IMR-90 (cell line): ENCODE results near the gene TENM4. TPM values are rescaled to one million over a fixed set of nuclear protein-coding genes. Genes with fewer than 3 reads are reported as not detected.

Experiments used
- ATAC-seq: fragments of 200-7000 bp; cut with Tn5 transposase; 2 replicates; pipeline ENCODE4 v1.9.1; 2020; ENCODE audit warnings: low read depth, mild to moderate bottlenecking, moderate library complexity
- BruUV-seq: library from RNA; stranded (reverse); fragments of 400-500 nt; replicated peaks from 2 replicates; lab custom pipeline; 2021; lab: Mats Ljungman, UMichigan
- CTCF ChIA-PET: fragments of 300-600 bp; formaldehyde crosslinking; extraction: SDS; loops from one replicate; lab custom pipeline; 2021; ENCODE audit warnings: antibody characterized with exemption; lab: Yijun Ruan, JAX
- POLR2A ChIA-PET: fragments of 300-600 bp; sonication (Branson Sonifier 250); formaldehyde crosslinking; loops from one replicate; lab custom pipeline; 2022; ENCODE audit warnings: antibody characterized with exemption; ENCODE audit not compliant: unreplicated experiment; lab: Charles Lee
- DNase-seq: peaks from one replicate; pipeline ENCODE4 v3.0.0; 2013
- H2AFZ ChIP-seq: replicated peaks from 2 replicates; pipeline ENCODE3; 2013; ENCODE audit warnings: low read length, mild to moderate bottlenecking; ENCODE audit not compliant: poor library complexity
- H2AK5ac ChIP-seq: 2 replicates; pipeline ENCODE4 v1.6.1; 2013; ENCODE audit warnings: low read depth, low read length, inconsistent platforms
- H2AK9ac ChIP-seq: replicated peaks from 2 replicates; pipeline ENCODE3; 2013; ENCODE audit warnings: mild to moderate bottlenecking, low read depth, low read length, moderate library complexity; ENCODE audit not compliant: poor library complexity
- H2BK120ac ChIP-seq: 2 replicates; pipeline ENCODE4 v1.6.1; 2013; ENCODE audit warnings: low read depth, low read length, inconsistent platforms
- H2BK15ac ChIP-seq: 3 replicates; pipeline ENCODE4 v1.6.1; 2013; ENCODE audit warnings: low read depth, low read length, inconsistent platforms
- H2BK20ac ChIP-seq: 2 replicates; pipeline ENCODE4 v1.6.1; 2013; ENCODE audit warnings: low read depth, mild to moderate bottlenecking, inconsistent platforms, low read length, moderate library complexity
- H2BK5ac ChIP-seq: 2 replicates; pipeline ENCODE4 v1.6.1; 2013; ENCODE audit warnings: mild to moderate bottlenecking, low read depth, low read length, inconsistent platforms; ENCODE audit not compliant: poor library complexity, severe bottlenecking
- H3K14ac ChIP-seq: replicated peaks from 2 replicates; pipeline ENCODE4 v1.6.1; 2013; ENCODE audit warnings: low read depth, low read length, inconsistent platforms
- H3K18ac ChIP-seq: 2 replicates; pipeline ENCODE4 v1.6.1; 2013; ENCODE audit warnings: low read depth, low read length, control low read depth
- H3K23ac ChIP-seq: 2 replicates; pipeline ENCODE4 v1.6.1; 2013; ENCODE audit warnings: low read depth, low read length, inconsistent platforms
- H3K27ac ChIP-seq: 2 replicates; pipeline ENCODE4 v1.5.1; 2013; ENCODE audit warnings: mild to moderate bottlenecking, control low read depth, low read length; ENCODE audit not compliant: insufficient read depth
- H3K27me3 ChIP-seq: 2 replicates; pipeline ENCODE4 v1.6.1; 2013; ENCODE audit warnings: low read length; ENCODE audit not compliant: control insufficient read depth, insufficient read depth
- H3K36me3 ChIP-seq: 2 replicates; pipeline ENCODE4 v1.6.1; 2013; ENCODE audit warnings: low read length, mixed read lengths; ENCODE audit not compliant: control insufficient read depth, insufficient read depth
- H3K4ac ChIP-seq: 2 replicates; pipeline ENCODE4 v1.6.1; 2013; ENCODE audit warnings: low read depth, low read length, inconsistent platforms
- H3K4me1 ChIP-seq: 2 replicates; pipeline ENCODE4 v1.6.1; 2013; ENCODE audit warnings: low read length, mixed read lengths; ENCODE audit not compliant: control insufficient read depth, insufficient read depth
- H3K4me2 ChIP-seq: 2 replicates; pipeline ENCODE4 v1.6.1; 2013; ENCODE audit warnings: low read depth, mild to moderate bottlenecking, control low read depth, low read length, moderate library complexity
- H3K4me3 ChIP-seq: 2 replicates; pipeline ENCODE4 v1.5.1; 2013; ENCODE audit warnings: low read depth, mild to moderate bottlenecking, control low read depth, low read length, moderate library complexity; ENCODE audit not compliant: insufficient read depth
- H3K56ac ChIP-seq: 2 replicates; pipeline ENCODE4 v1.6.1; 2013; ENCODE audit warnings: low read length, inconsistent platforms; ENCODE audit not compliant: insufficient read depth; ENCODE audit errors: extremely low read depth
- H3K79me1 ChIP-seq, 2 experiments: 2 replicates each; pipeline ENCODE4 v1.6.1; 2013; ENCODE audit warnings: low read length in 2 of 2, inconsistent platforms in 1 of 2, low read depth in 1 of 2
- H3K9ac ChIP-seq: 2 replicates; pipeline ENCODE4 v1.6.1; 2013; ENCODE audit warnings: low read depth, low read length, control low read depth
- H3K9me1 ChIP-seq: 2 replicates; pipeline ENCODE4 v1.6.1; 2013; ENCODE audit warnings: low read length, inconsistent platforms; ENCODE audit not compliant: insufficient read depth
- H3K9me3 ChIP-seq: 2 replicates; pipeline ENCODE4 v1.6.1; 2013; ENCODE audit warnings: low read length; ENCODE audit not compliant: control insufficient read depth, insufficient read depth
- H4K20me1 ChIP-seq: 2 replicates; pipeline ENCODE4 v1.6.1; 2013; ENCODE audit warnings: low read length, inconsistent platforms; ENCODE audit not compliant: insufficient read depth
- H4K5ac ChIP-seq: 2 replicates; pipeline ENCODE4 v1.6.1; 2013; ENCODE audit warnings: mild to moderate bottlenecking, low read depth, low read length, control low read depth
- H4K8ac ChIP-seq, 2 experiments: 2 replicates each; pipeline ENCODE4 v1.6.1; 2013; ENCODE audit warnings: low read depth in 2 of 2, low read length in 2 of 2, control low read depth in 1 of 2, inconsistent platforms in 1 of 2
- H4K91ac ChIP-seq: 2 replicates; pipeline ENCODE4 v1.6.1; 2013; ENCODE audit warnings: low read depth, low read length, inconsistent platforms; ENCODE audit not compliant: insufficient read depth
- CEBPB ChIP-seq: IDR thresholded peaks from 2 replicates; pipeline ENCODE4 v1.6.1; 2012; ENCODE audit warnings: low read depth, low read length, improper control_type of control experiment
- ELK1 ChIP-seq: fragments of 150-350 bp; IDR thresholded peaks from 2 replicates; pipeline ENCODE4 v1.6.1; 2016; ENCODE audit warnings: low read depth, mild to moderate bottlenecking, low read length, moderate library complexity, borderline replicate concordance
- FOS ChIP-seq: fragments of 150-350 bp; IDR thresholded peaks from 2 replicates; pipeline ENCODE4 v1.6.1; 2016; ENCODE audit warnings: low read depth, low read length
- MAFK ChIP-seq: IDR thresholded peaks from 2 replicates; pipeline ENCODE4 v1.6.1; 2012; ENCODE audit warnings: low read depth, low read length, improper control_type of control experiment
- MAZ ChIP-seq: IDR thresholded peaks from 2 replicates; pipeline ENCODE4 v1.6.1; 2012; ENCODE audit warnings: low read depth, mild to moderate bottlenecking, low read length, improper control_type of control experiment, moderate library complexity, borderline replicate concordance
- MXI1 ChIP-seq: IDR thresholded peaks from 2 replicates; pipeline ENCODE4 v1.6.1; 2012; ENCODE audit warnings: low read depth, mild to moderate bottlenecking, low read length, moderate library complexity, borderline replicate concordance
- NFE2L2 ChIP-seq: fragments of 150-350 bp; IDR thresholded peaks from 2 replicates; pipeline ENCODE4 v1.6.1; 2016; ENCODE audit warnings: low read depth, mild to moderate bottlenecking, low read length
- POLR2A ChIP-seq: IDR thresholded peaks from 2 replicates; pipeline ENCODE4 v1.6.1; 2012; ENCODE audit warnings: mild to moderate bottlenecking, low read depth, low read length
- RAD21 ChIP-seq: IDR thresholded peaks from 2 replicates; pipeline ENCODE4 v1.6.1; 2012; ENCODE audit warnings: low read length, improper control_type of control experiment
- RCOR1 ChIP-seq: IDR thresholded peaks from 2 replicates; pipeline ENCODE4 v1.6.1; 2012; ENCODE audit warnings: mild to moderate bottlenecking, low read length, improper control_type of control experiment; ENCODE audit not compliant: insufficient replicate concordance
- RFX5 ChIP-seq: IDR thresholded peaks from 2 replicates; pipeline ENCODE4 v1.8.0; 2012; ENCODE audit warnings: low read depth, mild to moderate bottlenecking, low read length, moderate library complexity
- SMC3 ChIP-seq: fragments of 150-350 bp; IDR thresholded peaks from 2 replicates; pipeline ENCODE4 v1.6.1; 2016; ENCODE audit warnings: low read depth, mild to moderate bottlenecking, antibody characterized with exemption, low read length, moderate library complexity
- WGBS, 2 experiments: methylation state at CpG; one replicate each; pipeline versions ENCODE4 v1.1.5 to v1.1.7; 2013; ENCODE audit warnings: missing lambda C conversion rate in 2 of 2; ENCODE audit not compliant: insufficient read length in 1 of 2; ENCODE audit errors: extremely low coverage in 2 of 2; 5-methylcytosine and 5-hydroxymethylcytosine counted together
- dilution Hi-C: fragments of 300-500 bp; cut with HindIII; formaldehyde crosslinking; loops from one replicate; pipeline ENCODE4 v1.14.3; 2018; ENCODE audit warnings: low sequenced_read_pairs; ENCODE audit not compliant: unreplicated experiment
- in situ Hi-C: fragments of 300-500 bp; cut with MboI; formaldehyde crosslinking; loops from 3 replicates; pipeline ENCODE4 v1.14.3; 2019; ENCODE audit warnings: low sequenced_read_pairs, inconsistent platforms, mixed read lengths
- intact Hi-C: fragments of 100-400 bp; cut with micrococcal nuclease; formaldehyde crosslinking; loops from 2 replicates; pipeline ENCODE4 v1.10.0; 2022
- polyA plus RNA-seq, 3 experiments: library from polyadenylated mRNA; depleted of rRNA; stranded (reverse); fragments of >200 nt; gene quantifications; 2 replicates each; pipeline ENCODE4 v1.2.3, GENCODE V29; 2012; ENCODE audit warnings: low replicate concordance in 1 of 3
- total RNA-seq: library from RNA; depleted of rRNA; stranded (reverse); fragments of >200 nt; gene quantifications from 2 replicates; pipeline ENCODE4 v1.2.3, GENCODE V29; 2012

The TENM4 gene
- total and polyA plus RNA-seq, 2 of the 4 experiments (the other 2 are of a cell fraction), result 7.4 to 9.0 TPM

GRCh38 chr11:78791254-78791653 lies 649.6 kb downstream of the TENM4 start:
- no peak overlapping the region for H3K9ac ChIP-seq
- H2BK120ac ChIP-seq, result peak overlapping the region; percentile 89
- peak overlapping the region; percentile 47; the same call in 1 of the 2 replicates for H4K91ac ChIP-seq
- ChIA-PET POLR2A (no interaction called here), CTCF (interaction anchor here (0.6 to 1.3 kb wide), 4 partner anchors 66 to 297 kb away, joined by 3 to 5 read pairs (median 4); no protein-coding TSS in a partner anchor)
- DNase-seq (peak; percentile 85), ATAC-seq (peak; percentile 41)
- in situ Hi-C loops, result loop anchor here (10.0 kb wide), 1 partner anchor 444 kb away; no protein-coding TSS in a partner anchor
- peaks cover 29% of the 10 kb centered on the region for H3K9me1 ChIP-seq
- no peak overlapping the region for H3K4me3 ChIP-seq
- peak overlapping the region; percentile 60; the same call in 1 of the 2 replicates for H3K27ac ChIP-seq
- no CpG with 5 or more reads among the region's 1 CpG for WGBS, 2 experiments
- dilution Hi-C loops, result no loop called here
- no peaks in the 10 kb centered on the region for H3K9me3 ChIP-seq
- no peak for TF ChIP-seq RCOR1
- TF ChIP-seq MAZ, result no peak
- TF ChIP-seq SMC3, result no peak
- TF ChIP-seq FOS, result no peak
- no peak for TF ChIP-seq MXI1
- no peak for TF ChIP-seq MAFK
- TF ChIP-seq RAD21, result no peak
- no peak for TF ChIP-seq POLR2A
- no peak for TF ChIP-seq CEBPB
- no peak for TF ChIP-seq ELK1
- TF ChIP-seq NFE2L2, result no peak
- no peak for TF ChIP-seq RFX5
- peak overlapping the region; percentile 49; the same call in 1 of the 2 replicates for H3K14ac ChIP-seq
- H3K79me1 ChIP-seq, result peaks cover 0 to 5% of the 10 kb centered on the region in 2 experiments; a peak in 1 of 4 replicates
- peak overlapping the region; percentile 87 for H2BK20ac ChIP-seq
- peak overlapping the region; percentile 71 for H2BK5ac ChIP-seq
- H3K27me3 ChIP-seq, result no peaks in the 10 kb centered on the region
- H2BK15ac ChIP-seq, result peak overlapping the region; percentile 5; the same call in 2 of the 3 replicates
- H4K5ac ChIP-seq, result peak overlapping the region; percentile 31
- H2AFZ ChIP-seq, result no peak overlapping the region
- intact Hi-C loops, result loop anchor here (10.0 kb wide), 3 partner anchors 264 to 454 kb away; no protein-coding TSS in a partner anchor
- no peak overlapping the region for H2AK9ac ChIP-seq
- H3K36me3 ChIP-seq, result peaks cover 10% of the 10 kb centered on the region; the same call in 1 of the 2 replicates
- H3K4ac ChIP-seq, result peak overlapping the region; percentile 80
- no peak overlapping the region for H3K23ac ChIP-seq
- H3K4me2 ChIP-seq, result peak overlapping the region; percentile 7; the same call in 1 of the 2 replicates
- H3K56ac ChIP-seq, result no peak overlapping the region
- no peaks in the 10 kb centered on the region for H4K20me1 ChIP-seq
- H3K4me1 ChIP-seq, result peaks cover 34% of the 10 kb centered on the region
- no peak overlapping the region; a peak in 3 of 4 replicates for H4K8ac ChIP-seq
- BruUV-seq, result no TSS peak
- peak overlapping the region; percentile 68 for H2AK5ac ChIP-seq
- H3K18ac ChIP-seq, result peak overlapping the region; percentile 86
